HepG2 (cell line): ENCODE measurements around the gene CDK5RAP1. TPM values are rescaled to one million over a fixed set of nuclear protein-coding genes. Genes with fewer than 3 reads are reported as not detected.

Experiments
- ATAC-seq: fragments of 200-7000 bp; cut with Tn5 transposase; 3 replicates; pipeline ENCODE4 v1.9.1; 2020; ENCODE audit warnings: mild to moderate bottlenecking, moderate library complexity
- BruUV-seq: library from RNA; stranded (reverse); fragments of 400-500 nt; replicated peaks from 2 replicates; lab custom pipeline; 2021; lab: Mats Ljungman, UMichigan
- CTCF ChIA-PET: fragments of 300-600 bp; formaldehyde crosslinking; extraction: SDS; loops from one replicate; lab custom pipeline; 2021; ENCODE audit warnings: low total read pairs, inconsistent platforms, low intra/inter-chr PET ratio; lab: Yijun Ruan, JAX
- POLR2A ChIA-PET: fragments of 350-600 bp; sonication (Branson Sonifier 250); formaldehyde crosslinking; loops from one replicate; lab custom pipeline; 2020; ENCODE audit warnings: antibody characterized with exemption, inconsistent platforms; lab: Yijun Ruan, JAX
- DNase-seq: peaks from one replicate; pipeline ENCODE4 v3.0.0-alpha.2; 2015; ENCODE audit warnings: low spot score
- FAIRE-seq: peaks from 3 replicates; lab custom pipeline; 2011; peaks lifted over from hg19 to GRCh38; lab: Jason Lieb, UNC
- H2AFZ ChIP-seq: one replicate; pipeline ENCODE4 v1.6.1; 2011; ENCODE audit warnings: low read length, inconsistent platforms
- H3K27ac ChIP-seq: fragments of 300-600 bp; 3 replicates; pipeline ENCODE4 v1.8.0; 2011; ENCODE audit warnings: mixed run types, mild to moderate bottlenecking, mixed read lengths, low read length, inconsistent platforms; ENCODE audit not compliant: insufficient read depth; ENCODE audit errors: extremely low read length
- H3K27me3 ChIP-seq, 2 experiments: fragments of 200-600 bp in 1 of 2; 2 replicates in 1 of 2; 3 replicates in 1 of 2; pipeline versions ENCODE4 v1.6.0 to v1.8.0; 2011; ENCODE audit warnings: low read length in 2 of 2, mild to moderate bottlenecking in 2 of 2, moderate library complexity in 2 of 2, inconsistent platforms in 1 of 2; ENCODE audit not compliant: insufficient read depth in 2 of 2, control insufficient read depth in 1 of 2
- H3K36me3 ChIP-seq, 2 experiments: fragments of 200-600 bp in 1 of 2; replicated peaks in 1 of 2; 2 replicates in 1 of 2; 3 replicates in 1 of 2; pipeline versions ENCODE4 v1.5.1 to v1.8.0; 2011; ENCODE audit warnings: low read length in 2 of 2, inconsistent platforms in 1 of 2; ENCODE audit not compliant: insufficient read depth in 2 of 2, control insufficient read depth in 1 of 2
- H3K4me1 ChIP-seq: 2 replicates; pipeline ENCODE4 v1.5.1; 2012; ENCODE audit warnings: low read length, inconsistent platforms; ENCODE audit not compliant: insufficient read depth
- H3K4me2 ChIP-seq: 2 replicates; pipeline ENCODE4 v1.6.0; 2011; ENCODE audit warnings: low read depth, low read length, inconsistent platforms
- H3K4me3 ChIP-seq, 3 experiments: fragments of 200-600 bp in 1 of 3; sonication (generic), shearing (Covaris generic) in 1 of 3; replicated peaks in 1 of 3; 2 replicates each; pipeline ENCODE4 v1.5.1; 2011 to 2016; ENCODE audit warnings: low read length in 3 of 3, inconsistent platforms in 2 of 3, low read depth in 2 of 3, mild to moderate bottlenecking in 2 of 3, control low read depth in 1 of 3, mixed read lengths in 1 of 3; ENCODE audit not compliant: insufficient read depth in 1 of 3
- H3K79me2 ChIP-seq: one replicate; pipeline ENCODE4 v1.6.1; 2011; ENCODE audit warnings: low read length, inconsistent platforms; ENCODE audit not compliant: insufficient read depth
- H3K9ac ChIP-seq: 2 replicates; pipeline ENCODE4 v1.6.0; 2011; ENCODE audit warnings: mild to moderate bottlenecking, low read depth, low read length, inconsistent platforms; ENCODE audit not compliant: insufficient read depth
- H3K9me3 ChIP-seq: 2 replicates; pipeline ENCODE4 v1.5.1; 2012; ENCODE audit warnings: mild to moderate bottlenecking, low read length
- H4K20me1 ChIP-seq: 2 replicates; pipeline ENCODE4 v1.6.0; 2011; ENCODE audit warnings: inconsistent platforms, mild to moderate bottlenecking, low read length, moderate library complexity; ENCODE audit not compliant: insufficient read depth
- DPF2 ChIP-seq: sonication (generic); formaldehyde crosslinking; IDR thresholded peaks from 2 replicates; pipeline ENCODE4 v1.4.0; 2020; ENCODE audit warnings: mild to moderate bottlenecking, low read depth, missing genetic modification reagents, borderline replicate concordance
- GZF1 ChIP-seq: sonication (generic); formaldehyde crosslinking; IDR thresholded peaks from 2 replicates; pipeline ENCODE4 v1.5.1; 2020; ENCODE audit warnings: mild to moderate bottlenecking, missing genetic modification reagents
- IKZF1 ChIP-seq: fragments of 450-650 bp; IDR thresholded peaks from 2 replicates; pipeline ENCODE4 v1.7.1; 2016
- JDP2 ChIP-seq: sonication (generic); formaldehyde crosslinking; IDR thresholded peaks from 2 replicates; pipeline ENCODE4 v1.8.1; 2022; ENCODE audit warnings: missing genetic modification reagents, borderline replicate concordance
- LCORL ChIP-seq, 2 experiments: fragments of 450-650 bp in 1 of 2; sonication (generic) in 1 of 2; formaldehyde crosslinking in 1 of 2; IDR thresholded peaks; 2 replicates each; pipeline versions ENCODE4 v1.5.0 to v1.6.1; 2017 to 2020; ENCODE audit warnings: antibody characterized with exemption in 1 of 2, missing genetic modification reagents in 1 of 2
- MATR3 ChIP-seq: sonication (generic); formaldehyde crosslinking; IDR thresholded peaks from 2 replicates; pipeline ENCODE4 v1.4.0; 2020; ENCODE audit warnings: missing genetic modification reagents
- MEIS1 ChIP-seq: sonication (generic); formaldehyde crosslinking; IDR thresholded peaks from 2 replicates; pipeline ENCODE4 v1.9.0; 2021; ENCODE audit warnings: mild to moderate bottlenecking, missing genetic modification reagents, moderate library complexity, borderline replicate concordance
- MYC ChIP-seq: sonication (generic); formaldehyde crosslinking; IDR thresholded peaks from 2 replicates; pipeline ENCODE4 v1.9.0; 2021; ENCODE audit warnings: missing genetic modification reagents, borderline replicate concordance
- NFE2 ChIP-seq: sonication (generic); formaldehyde crosslinking; IDR thresholded peaks from 2 replicates; pipeline ENCODE4 v1.4.0; 2020; ENCODE audit warnings: missing genetic modification reagents
- NFKBIZ ChIP-seq: IDR thresholded peaks from 2 replicates; pipeline ENCODE4 v1.6.1; 2018; ENCODE audit warnings: missing genetic modification reagents, missing compliant biosample characterization
- PAX8 ChIP-seq: sonication (generic); formaldehyde crosslinking; IDR thresholded peaks from 2 replicates; pipeline ENCODE4 v1.8.0; 2022; ENCODE audit warnings: mild to moderate bottlenecking, missing genetic modification reagents, borderline replicate concordance
- RXRA ChIP-seq: sonication (generic); formaldehyde crosslinking; IDR thresholded peaks from 2 replicates; pipeline ENCODE4 v1.5.1; 2020; ENCODE audit warnings: missing genetic modification reagents
- TSC22D2 ChIP-seq: sonication (generic); formaldehyde crosslinking; IDR thresholded peaks from 2 replicates; pipeline ENCODE4 v1.5.1; 2020; ENCODE audit warnings: missing genetic modification reagents, mild to moderate bottlenecking, borderline replicate concordance
- ZNF274 ChIP-seq: sonication (generic); formaldehyde crosslinking; IDR thresholded peaks from 2 replicates; pipeline ENCODE4 v1.5.1; 2020; ENCODE audit warnings: mild to moderate bottlenecking, missing genetic modification reagents
- ZNF33A ChIP-seq: sonication (generic); formaldehyde crosslinking; IDR thresholded peaks from 2 replicates; pipeline ENCODE4 v1.5.1; 2020; ENCODE audit warnings: missing genetic modification reagents, mild to moderate bottlenecking, moderate library complexity, borderline replicate concordance
- ZNF768 ChIP-seq: sonication (generic); formaldehyde crosslinking; IDR thresholded peaks from 2 replicates; pipeline ENCODE4 v1.4.0; 2020; ENCODE audit warnings: missing genetic modification reagents
- ZNF841 ChIP-seq: sonication (generic); formaldehyde crosslinking; IDR thresholded peaks from 2 replicates; pipeline ENCODE4 v1.8.1; 2023; ENCODE audit warnings: missing genetic modification reagents, borderline replicate concordance
- whole genome bisulfite sequencing: methylation state at CpG from one replicate; pipeline ENCODE4 v1.1.6; 2017; ENCODE audit warnings: low lambda C conversion rate; 5-methylcytosine and 5-hydroxymethylcytosine counted together
- in situ Hi-C: cut with HindIII; loops from 2 replicates; pipeline ENCODE4 v1.10.0; 2017; ENCODE audit warnings: low pct_unique_long_range_greater_than_20kb; ENCODE audit not compliant: extremely low pct_ligation_motif_present
- intact Hi-C: fragments of 100-400 bp; cut with micrococcal nuclease; formaldehyde crosslinking; loops from one replicate; pipeline ENCODE4 v1.10.0; 2022; ENCODE audit not compliant: unreplicated experiment
- polyA plus RNA-seq, 8 experiments: library from polyadenylated mRNA; depleted of rRNA in 3 of 8; stranded (reverse) in 7 of 8; unstranded in 1 of 8; fragments of >200 nt; fragmentation: Illumina TruSeq in 4 of 8; extraction: Trizol in 4 of 8; gene quantifications; 2 replicates each; pipeline versions ENCODE4 v1.2.1 to v1.2.3, GENCODE V29; 2011 to 2016; ENCODE audit warnings: low read depth in 4 of 8, missing spikeins in 1 of 8, mixed read lengths in 1 of 8; ENCODE audit not compliant: insufficient read depth in 1 of 8
- total RNA-seq, 5 experiments: library from RNA; depleted of rRNA; stranded (reverse); fragments of >200 nt; fragmentation: Illumina TruSeq; extraction: Trizol; gene quantifications; 2 replicates each; pipeline ENCODE4 v1.2.3, GENCODE V29; 2016; ENCODE audit warnings: low read depth in 1 of 5
- TF ChIP-seq, protein P1 (sequence below): IDR thresholded peaks from 2 replicates; pipeline ENCODE4 v1.6.1; 2012; ENCODE audit warnings: low read length, improper control_type of control experiment

Gene CDK5RAP1
- total and polyA plus RNA-seq, 2 of the 13 experiments (the other 11 are each of a cell fraction or from before 2014, with no cell fraction given): 53.6 to 98.2 TPM

DNA sequence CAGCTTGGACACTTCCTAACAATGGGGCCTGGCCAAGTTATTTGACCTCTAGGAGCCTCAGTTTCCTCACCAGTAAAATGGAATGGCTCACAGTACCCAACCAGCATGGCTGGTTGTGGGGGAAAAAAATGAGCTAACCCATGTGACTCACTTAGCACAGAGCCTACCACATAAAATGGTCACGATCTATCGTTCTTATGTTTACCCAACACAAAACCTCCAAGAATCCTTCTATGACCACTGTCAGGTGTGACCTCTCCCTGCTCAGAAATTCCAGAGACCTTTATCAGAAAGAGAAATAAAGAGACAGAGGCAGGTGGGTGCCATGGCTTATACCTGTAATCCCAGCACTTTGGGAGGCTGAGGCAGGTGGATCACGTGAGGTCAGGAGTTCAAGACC lies 78.9 kb downstream of the CDK5RAP1 start:
- H3K27me3 ChIP-seq: peaks cover 9 to 80% of the 10 kb centered on the region in 2 experiments; a peak in 4 of 5 replicates
- no peaks in the 10 kb centered on the region for H4K20me1 ChIP-seq
- no peak overlapping the region for H3K27ac ChIP-seq
- POLR2A ChIA-PET: no interaction called here
- no peak overlapping the region for H2AFZ ChIP-seq
- no TSS peak for BruUV-seq
- WGBS: 6% methylated on average over 3 of the region's 3 CpGs
- TF ChIP-seq DPF2 (CRISPR knock-in tag) (no peak), MEIS1 (CRISPR knock-in tag) (0 out of 2 replicates have a peak, but pooled peaks have one; percentile 26)
- no peaks in the 10 kb centered on the region for H3K9me3 ChIP-seq
- ATAC-seq (no peak), FAIRE-seq (no peak), DNase-seq (no peak)
- in situ Hi-C loops (no loop called here), intact Hi-C loops (no loop called here)
- H3K9ac ChIP-seq: no peak overlapping the region
- no peak overlapping the region for H3K4me2 ChIP-seq
- peaks cover 28% of the 10 kb centered on the region for H3K4me1 ChIP-seq
- CTCF ChIA-PET: no interaction called here
- no peak overlapping the region for H3K4me3 ChIP-seq
- H3K79me2 ChIP-seq: no peaks in the 10 kb centered on the region
- no peaks in the 10 kb centered on the region for H3K36me3 ChIP-seq

DNA sequence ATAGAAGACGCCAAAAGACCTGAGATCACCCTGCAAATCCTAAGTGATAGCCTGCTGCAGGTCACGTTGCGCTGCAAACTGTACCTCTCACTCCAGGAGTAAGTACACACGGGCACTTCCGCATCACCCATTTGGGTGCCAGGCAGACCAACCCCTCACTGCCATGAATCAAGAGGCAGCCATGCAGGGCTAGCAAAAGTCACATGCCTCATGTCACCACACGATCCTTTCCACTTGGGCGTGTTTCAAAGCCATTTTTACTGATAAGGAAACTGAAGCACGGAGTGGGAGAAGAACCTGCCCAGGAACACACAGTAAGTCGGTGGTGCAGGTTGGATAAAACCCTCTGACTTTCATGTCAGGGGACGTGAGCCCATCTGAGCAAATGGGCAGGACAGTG lies 81.3 kb downstream of the CDK5RAP1 start:
- WGBS: 49% methylated on average over 10 of the region's 10 CpGs
- BruUV-seq: no TSS peak
- Histone ChIP-seq H3K4me3 (no peak overlapping the region), H3K27ac (no peak overlapping the region), H3K27me3 (peaks cover 19 to 85% of the 10 kb centered on the region in 2 experiments), H3K4me2 (no peak overlapping the region), H4K20me1 (no peaks in the 10 kb centered on the region), H3K9me3 (no peaks in the 10 kb centered on the region), H3K9ac (no peak overlapping the region), H3K36me3 (no peaks in the 10 kb centered on the region), H3K4me1 (peaks cover 28% of the 10 kb centered on the region), H2AFZ (no peak overlapping the region), H3K79me2 (no peaks in the 10 kb centered on the region)
- no peak for FAIRE-seq
- no peak for ATAC-seq
- ChIA-PET CTCF (no interaction called here), POLR2A (no interaction called here)
- in situ Hi-C loops: no loop called here
- DNase-seq: no peak
- intact Hi-C loops: no loop called here
- TF ChIP-seq JDP2 (CRISPR knock-in tag) (no peak), ZNF33A (no peak), ZNF274 (CRISPR knock-in tag) (0 out of 2 replicates have a peak, but pooled peaks have one; percentile 36), GZF1 (CRISPR knock-in tag) (no peak), MATR3 (CRISPR knock-in tag) (no peak), NFE2 (no peak), TSC22D2 (CRISPR knock-in tag) (no peak), IKZF1 (no peak), ZNF841 (no peak), NFKBIZ (no peak), LCORL (IDR thresholded peaks at IDR 0.05) (no peak), LCORL (CRISPR knock-in tag; IDR thresholded peaks at IDR 0.05) (no peak), MYC (CRISPR knock-in tag) (0 out of 2 replicates have a peak, but pooled peaks have one; percentile 18), RXRA (CRISPR knock-in tag) (no peak), PAX8 (CRISPR knock-in tag) (no peak), ZNF768 (no peak)
- TF ChIP-seq, protein P1, sequence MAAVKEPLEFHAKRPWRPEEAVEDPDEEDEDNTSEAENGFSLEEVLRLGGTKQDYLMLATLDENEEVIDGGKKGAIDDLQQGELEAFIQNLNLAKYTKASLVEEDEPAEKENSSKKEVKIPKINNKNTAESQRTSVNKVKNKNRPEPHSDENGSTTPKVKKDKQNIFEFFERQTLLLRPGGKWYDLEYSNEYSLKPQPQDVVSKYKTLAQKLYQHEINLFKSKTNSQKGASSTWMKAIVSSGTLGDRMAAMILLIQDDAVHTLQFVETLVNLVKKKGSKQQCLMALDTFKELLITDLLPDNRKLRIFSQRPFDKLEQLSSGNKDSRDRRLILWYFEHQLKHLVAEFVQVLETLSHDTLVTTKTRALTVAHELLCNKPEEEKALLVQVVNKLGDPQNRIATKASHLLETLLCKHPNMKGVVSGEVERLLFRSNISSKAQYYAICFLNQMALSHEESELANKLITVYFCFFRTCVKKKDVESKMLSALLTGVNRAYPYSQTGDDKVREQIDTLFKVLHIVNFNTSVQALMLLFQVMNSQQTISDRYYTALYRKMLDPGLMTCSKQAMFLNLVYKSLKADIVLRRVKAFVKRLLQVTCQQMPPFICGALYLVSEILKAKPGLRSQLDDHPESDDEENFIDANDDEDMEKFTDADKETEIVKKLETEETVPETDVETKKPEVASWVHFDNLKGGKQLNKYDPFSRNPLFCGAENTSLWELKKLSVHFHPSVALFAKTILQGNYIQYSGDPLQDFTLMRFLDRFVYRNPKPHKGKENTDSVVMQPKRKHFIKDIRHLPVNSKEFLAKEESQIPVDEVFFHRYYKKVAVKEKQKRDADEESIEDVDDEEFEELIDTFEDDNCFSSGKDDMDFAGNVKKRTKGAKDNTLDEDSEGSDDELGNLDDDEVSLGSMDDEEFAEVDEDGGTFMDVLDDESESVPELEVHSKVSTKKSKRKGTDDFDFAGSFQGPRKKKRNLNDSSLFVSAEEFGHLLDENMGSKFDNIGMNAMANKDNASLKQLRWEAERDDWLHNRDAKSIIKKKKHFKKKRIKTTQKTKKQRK: no peak
